ENCODE results near the gene FCHSD2. TPM values are rescaled to one million over a fixed set of nuclear protein-coding genes. Genes with fewer than 3 reads are reported as not detected.

FCHSD2 gene
- total and polyA plus RNA-seq, 9 of the 15 experiments (the other 6 are each of a cell fraction or from before 2014, with no cell fraction given), result 1.8 to 14.7 (median 6.4) TPM

DNA sequence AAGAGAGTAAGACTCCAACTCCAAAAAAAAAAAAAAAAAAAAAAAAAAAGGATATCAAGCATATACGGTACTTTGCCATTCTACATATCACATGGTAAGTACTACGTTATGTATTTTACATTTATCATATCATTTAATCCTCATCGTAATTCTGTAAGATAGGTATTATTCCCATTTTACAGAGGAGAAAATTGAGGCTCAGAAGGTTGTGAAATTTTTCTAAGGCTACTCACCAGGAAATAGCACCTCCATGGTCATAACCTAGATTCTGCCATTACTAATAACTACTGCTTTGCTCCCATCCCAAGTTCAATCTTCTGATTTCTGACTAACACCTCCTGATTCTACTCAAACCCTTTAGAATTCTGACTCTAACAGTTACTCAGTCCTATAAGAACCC is 138.0 kb downstream of the FCHSD2 start (continued):
- TF ChIP-seq E2F3 (CRISPR knock-in tag; IDR thresholded peaks at IDR 0.05), result no peak
- TF ChIP-seq HDGF (IDR thresholded peaks at IDR 0.05), result no peak
- no peak for TF ChIP-seq ZNF124 (CRISPR knock-in tag; IDR thresholded peaks at IDR 0.05)
- peak; percentile 84 for TF ChIP-seq RBM25 (IDR thresholded peaks at IDR 0.05; ENCODE audit: low read depth, low read length, severe bottlenecking)
- no peak for TF ChIP-seq NFE2 (IDR thresholded peaks at IDR 0.05; ENCODE audit: low read depth)
- TF ChIP-seq ZNF75A (CRISPR knock-in tag; IDR thresholded peaks at IDR 0.05), result no peak
- TF ChIP-seq BCOR (IDR thresholded peaks at IDR 0.05), result peak; percentile 56; the same call in 1 of the 2 replicates
- no peak for TF ChIP-seq ZNF217 (CRISPR knock-in tag; IDR thresholded peaks at IDR 0.05)
- TF ChIP-seq KDM1A (IDR thresholded peaks at IDR 0.05), result 0 out of 4 replicates have a peak, but pooled peaks of 1 of the 2 experiments have one; percentile 17
- TF ChIP-seq, protein P1, sequence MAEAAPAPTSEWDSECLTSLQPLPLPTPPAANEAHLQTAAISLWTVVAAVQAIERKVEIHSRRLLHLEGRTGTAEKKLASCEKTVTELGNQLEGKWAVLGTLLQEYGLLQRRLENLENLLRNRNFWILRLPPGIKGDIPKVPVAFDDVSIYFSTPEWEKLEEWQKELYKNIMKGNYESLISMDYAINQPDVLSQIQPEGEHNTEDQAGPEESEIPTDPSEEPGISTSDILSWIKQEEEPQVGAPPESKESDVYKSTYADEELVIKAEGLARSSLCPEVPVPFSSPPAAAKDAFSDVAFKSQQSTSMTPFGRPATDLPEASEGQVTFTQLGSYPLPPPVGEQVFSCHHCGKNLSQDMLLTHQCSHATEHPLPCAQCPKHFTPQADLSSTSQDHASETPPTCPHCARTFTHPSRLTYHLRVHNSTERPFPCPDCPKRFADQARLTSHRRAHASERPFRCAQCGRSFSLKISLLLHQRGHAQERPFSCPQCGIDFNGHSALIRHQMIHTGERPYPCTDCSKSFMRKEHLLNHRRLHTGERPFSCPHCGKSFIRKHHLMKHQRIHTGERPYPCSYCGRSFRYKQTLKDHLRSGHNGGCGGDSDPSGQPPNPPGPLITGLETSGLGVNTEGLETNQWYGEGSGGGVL (CRISPR knock-in tag; IDR thresholded peaks at IDR 0.05), result no peak

DNA sequence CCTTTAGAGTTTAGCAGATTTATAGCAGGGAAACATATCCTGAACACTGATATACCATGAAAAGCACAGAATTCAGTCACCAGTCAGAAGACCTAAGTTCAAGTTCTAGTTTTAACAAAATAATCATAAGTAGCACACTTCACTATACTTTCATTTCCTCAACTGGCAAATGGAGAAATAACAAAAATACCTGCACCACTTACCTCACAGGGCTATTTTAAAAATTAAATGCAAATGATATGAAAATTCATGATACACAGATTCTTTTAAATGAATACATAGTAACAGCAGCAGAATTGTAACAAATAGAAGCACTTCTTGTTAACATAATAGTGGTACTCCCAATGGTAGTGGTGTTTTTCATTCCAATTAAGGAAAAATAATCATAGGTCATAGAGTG is 139.0 kb downstream of the FCHSD2 start:
- in situ Hi-C loops (cut with MboI) (no loop called here), intact Hi-C loops (cut with micrococcal nuclease) (no loop called here)
- Histone ChIP-seq H3K9me1 (ENCODE audit: control insufficient read depth, insufficient read depth, low read length) (no peaks in the 10 kb centered on the region), H2AFZ (ENCODE audit: low read depth, low read length) (no peak overlapping the region), H3K36me3 (ENCODE audit: control insufficient read depth, insufficient read depth, low read length) (no peaks in the 10 kb centered on the region), H3K9ac (ENCODE audit: insufficient read depth in 1 of 2, low read depth in 2 of 2, low read length in 2 of 2) (no peak overlapping the region), H3K79me2 (ENCODE audit: control insufficient read depth, insufficient read depth, low read length) (no peaks in the 10 kb centered on the region), H3K27me3 (ENCODE audit: control insufficient read depth in 2 of 2, insufficient read depth in 2 of 2, low read length in 2 of 2) (no peaks in the 10 kb centered on the region), H3K27ac (ENCODE audit: extremely low read depth, low read depth, low read length) (no peak overlapping the region), H3K4me1 (replicated peaks in 1 of 2; ENCODE audit: control insufficient read depth in 2 of 2, insufficient read depth in 2 of 2, low read length in 2 of 2) (no peaks in the 10 kb centered on the region), H3K4me3 (no peak overlapping the region), H3K4me2 (ENCODE audit: insufficient read depth, low read length) (no peak overlapping the region), H3K9me3 (replicated peaks; ENCODE audit: control insufficient read depth, insufficient read depth, low read depth, low read length) (no peaks in the 10 kb centered on the region), H4K20me1 (replicated peaks; ENCODE audit: control insufficient read depth, insufficient read depth, low read length) (no peaks in the 10 kb centered on the region)
- CTCF ChIA-PET (ENCODE audit: low intra/inter-chr PET ratio), result no interaction called here
- ATAC-seq (no peak), FAIRE-seq (no peak), DNase-seq (ENCODE audit: extremely low read depth in 1 of 4, low spot score in 3 of 4) (no peak)
- POLR2A ChIA-PET, result no interaction called here
- BruUV-seq (replicated peaks), result no TSS peak
- TF ChIP-seq, protein P2, sequence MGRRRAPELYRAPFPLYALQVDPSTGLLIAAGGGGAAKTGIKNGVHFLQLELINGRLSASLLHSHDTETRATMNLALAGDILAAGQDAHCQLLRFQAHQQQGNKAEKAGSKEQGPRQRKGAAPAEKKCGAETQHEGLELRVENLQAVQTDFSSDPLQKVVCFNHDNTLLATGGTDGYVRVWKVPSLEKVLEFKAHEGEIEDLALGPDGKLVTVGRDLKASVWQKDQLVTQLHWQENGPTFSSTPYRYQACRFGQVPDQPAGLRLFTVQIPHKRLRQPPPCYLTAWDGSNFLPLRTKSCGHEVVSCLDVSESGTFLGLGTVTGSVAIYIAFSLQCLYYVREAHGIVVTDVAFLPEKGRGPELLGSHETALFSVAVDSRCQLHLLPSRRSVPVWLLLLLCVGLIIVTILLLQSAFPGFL (CRISPR knock-in tag; IDR thresholded peaks at IDR 0.05), result no peak
- TF ChIP-seq JUN (IDR thresholded peaks at IDR 0.05; ENCODE audit: borderline replicate concordance, low read depth, low read length) (no peak), JUN (CRISPR knock-in tag; IDR thresholded peaks at IDR 0.05; ENCODE audit: borderline replicate concordance) (no peak), SAP30 (IDR thresholded peaks at IDR 0.05; ENCODE audit: borderline replicate concordance, insufficient read depth, low read depth, low read length, poor library complexity, severe bottlenecking) (no peak), NCOA2 (IDR thresholded peaks at IDR 0.05; ENCODE audit: partially characterized antibody in 2 of 2) (no peak), FOS (IDR thresholded peaks at IDR 0.05; ENCODE audit: extremely low read depth, insufficient read length) (no peak)
- TF ChIP-seq, protein P3, sequence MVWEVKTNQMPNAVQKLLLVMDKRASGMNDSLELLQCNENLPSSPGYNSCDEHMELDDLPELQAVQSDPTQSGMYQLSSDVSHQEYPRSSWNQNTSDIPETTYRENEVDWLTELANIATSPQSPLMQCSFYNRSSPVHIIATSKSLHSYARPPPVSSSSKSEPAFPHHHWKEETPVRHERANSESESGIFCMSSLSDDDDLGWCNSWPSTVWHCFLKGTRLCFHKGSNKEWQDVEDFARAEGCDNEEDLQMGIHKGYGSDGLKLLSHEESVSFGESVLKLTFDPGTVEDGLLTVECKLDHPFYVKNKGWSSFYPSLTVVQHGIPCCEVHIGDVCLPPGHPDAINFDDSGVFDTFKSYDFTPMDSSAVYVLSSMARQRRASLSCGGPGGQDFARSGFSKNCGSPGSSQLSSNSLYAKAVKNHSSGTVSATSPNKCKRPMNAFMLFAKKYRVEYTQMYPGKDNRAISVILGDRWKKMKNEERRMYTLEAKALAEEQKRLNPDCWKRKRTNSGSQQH (CRISPR knock-in tag; IDR thresholded peaks at IDR 0.05), result no peak

Measured in K562 (cell line).